AG04449 (cell line): Measurements from ENCODE around the gene SLC22A12.

Experiments used
- CTCF ChIA-PET: fragments of 350-600 bp; formaldehyde crosslinking; extraction: SDS; loops from one replicate; lab custom pipeline; 2021; ENCODE audit warnings: antibody characterized with exemption; lab: Yijun Ruan, JAX
- POLR2A ChIA-PET: fragments of 400-600, 350-600 bp; formaldehyde crosslinking; extraction: SDS; loops from one replicate; lab custom pipeline; 2020; ENCODE audit warnings: antibody characterized with exemption, inconsistent platforms; lab: Yijun Ruan, JAX
- DNase-seq: peaks from one replicate; pipeline ENCODE4 v3.0.0-alpha.2; 2010; ENCODE audit warnings: low read depth, low spot score
- H3K4me3 ChIP-seq: 2 replicates; pipeline ENCODE4 v1.5.1; 2011; ENCODE audit warnings: low read depth, mild to moderate bottlenecking, control low read depth, low read length
- CTCF ChIP-seq: IDR thresholded peaks from one replicate; pipeline ENCODE4 v1.5.1; 2011; ENCODE audit warnings: mild to moderate bottlenecking, moderate library complexity, low read length, control low read depth, inconsistent platforms; ENCODE audit not compliant: insufficient read depth; ENCODE audit errors: missing control alignments

Gene SLC22A12

GRCh38 chr11:64605656-64606585 is 14.9 kb downstream of the SLC22A12 start:
- POLR2A ChIA-PET = no interaction called here
- CTCF ChIA-PET = interaction anchor here (1.0 kb wide), 1 partner anchor 157 kb away, joined by 3 read pairs; no protein-coding TSS in a partner anchor
- no peak overlapping the region for H3K4me3 ChIP-seq
- DNase-seq = no peak
- no peak for TF ChIP-seq CTCF

- ChIA-PET POLR2A (no interaction called here), CTCF (interaction anchor here (1.0 kb wide), 1 partner anchor 158 kb away, joined by 3 read pairs; no protein-coding TSS in a partner anchor)
- TF ChIP-seq CTCF = no peak
- no peak for DNase-seq
- H3K4me3 ChIP-seq = no peak overlapping the region
Observed at GRCh38 chr11:64606796-64607380, 15.9 kb downstream of the SLC22A12 start.

GRCh38 chr11:64607381-64607985 is 16.5 kb downstream of the SLC22A12 start:
- DNase-seq = no peak
- no peak for TF ChIP-seq CTCF
- H3K4me3 ChIP-seq = no peak overlapping the region
- POLR2A ChIA-PET = no interaction called here
- CTCF ChIA-PET = interaction anchor here (1.0 kb wide), 1 partner anchor 158 kb away, joined by 3 read pairs; no protein-coding TSS in a partner anchor

GRCh38 chr11:64608046-64608445 is 17.0 kb downstream of the SLC22A12 start:
- POLR2A ChIA-PET = no interaction called here
- TF ChIP-seq CTCF = no peak
- CTCF ChIA-PET = no interaction called here
- DNase-seq = no peak
- peak overlapping the region; percentile 20 for H3K4me3 ChIP-seq

GRCh38 chr11:64608636-64609035 is 17.6 kb downstream of the SLC22A12 start:
- ChIA-PET CTCF (interaction anchor here (1.8 kb wide), 1 partner anchor 42 kb away, joined by 6 read pairs; no protein-coding TSS in a partner anchor), POLR2A (no interaction called here)
- DNase-seq = no peak
- no peak overlapping the region for H3K4me3 ChIP-seq
- no peak for TF ChIP-seq CTCF

- no peak overlapping the region for H3K4me3 ChIP-seq
- no peak for DNase-seq
- CTCF ChIA-PET = interaction anchor here (1.8 kb wide), 1 partner anchor 41 kb away, joined by 6 read pairs; no protein-coding TSS in a partner anchor
- no peak for TF ChIP-seq CTCF
- POLR2A ChIA-PET = no interaction called here
Observed at GRCh38 chr11:64609436-64610047, 18.5 kb downstream of the SLC22A12 start.
